Effector memory CD4-positive, alpha-beta T cell (primary cell): Measurements from ENCODE around the gene SH2D7.

Source experiments
- DNase-seq, 3 donors: peaks; one replicate each; pipeline ENCODE4 v3.0.0-alpha.2; 2020
- H3K27ac ChIP-seq: 2 replicates; pipeline ENCODE4 v1.7.0; 2013; ENCODE audit warnings: mild to moderate bottlenecking, low read length, moderate library complexity; ENCODE audit not compliant: insufficient read depth, poor library complexity, severe bottlenecking
- H3K27me3 ChIP-seq: replicated peaks from 2 replicates; pipeline ENCODE4 v1.7.0; 2013; ENCODE audit warnings: mild to moderate bottlenecking, low read length; ENCODE audit not compliant: insufficient read depth, control insufficient read depth, poor library complexity, severe bottlenecking
- H3K36me3 ChIP-seq: 2 replicates; pipeline ENCODE4 v1.7.0; 2013; ENCODE audit warnings: mild to moderate bottlenecking, low read length, moderate library complexity; ENCODE audit not compliant: control insufficient read depth, insufficient read depth
- H3K4me1 ChIP-seq: 2 replicates; pipeline ENCODE4 v1.7.0; 2013; ENCODE audit warnings: low read length, mild to moderate bottlenecking; ENCODE audit not compliant: control insufficient read depth, insufficient read depth, poor library complexity, severe bottlenecking
- H3K4me3 ChIP-seq: 2 replicates; pipeline ENCODE4 v1.7.0; 2013; ENCODE audit warnings: low read length, low read depth, mild to moderate bottlenecking; ENCODE audit not compliant: insufficient read depth, poor library complexity, severe bottlenecking
- H3K9me3 ChIP-seq: 2 replicates; pipeline ENCODE4 v1.7.0; 2013; ENCODE audit warnings: mild to moderate bottlenecking, low read length, moderate library complexity; ENCODE audit not compliant: control insufficient read depth

SH2D7 gene

DNA sequence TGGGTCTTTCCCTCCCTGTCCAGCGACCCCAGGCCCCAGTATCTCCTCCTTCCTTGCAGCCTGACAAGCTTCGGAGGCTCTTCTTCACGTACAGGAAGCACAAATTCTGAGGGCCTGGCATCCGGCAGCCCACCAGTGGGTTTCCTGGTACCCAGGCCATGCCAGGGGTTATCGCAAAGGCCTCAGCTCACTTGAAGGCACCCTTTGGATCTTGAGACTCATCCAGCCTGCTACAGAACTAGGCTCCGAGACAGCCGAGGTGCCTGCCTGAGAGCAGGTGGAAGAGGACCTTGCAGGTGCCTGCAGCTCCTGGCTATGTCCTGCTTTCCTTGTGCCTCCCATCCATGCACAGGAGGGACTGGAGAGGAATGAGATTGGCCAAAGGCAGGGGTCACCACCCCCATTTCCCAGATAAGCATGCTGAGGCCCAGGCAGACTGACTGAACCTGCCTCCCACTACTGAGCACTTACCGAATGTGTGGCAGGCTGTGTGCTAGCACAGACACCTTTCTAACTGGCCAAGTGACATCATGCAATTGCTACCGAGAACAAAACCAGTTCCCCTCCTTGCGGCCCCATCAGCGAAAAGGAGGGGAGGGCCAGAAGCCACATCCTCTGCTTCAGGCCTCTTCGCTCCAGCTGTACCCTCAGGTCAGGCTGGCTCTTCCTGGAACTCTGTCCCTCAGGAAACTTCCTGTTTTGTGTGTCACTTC, 11.2 kb downstream of the SH2D7 start:
- peaks cover 39% of the 10 kb centered on the region for H3K4me1 ChIP-seq
- peak overlapping the region; percentile 35 for H3K27ac ChIP-seq
- no peaks in the 10 kb centered on the region for H3K9me3 ChIP-seq
- peak in 2 of 3 donors; percentile 29 to 30 for DNase-seq
- H3K4me3 ChIP-seq = peak overlapping the region; percentile 7
- no peaks in the 10 kb centered on the region for H3K36me3 ChIP-seq
- no peaks in the 10 kb centered on the region for H3K27me3 ChIP-seq

DNA sequence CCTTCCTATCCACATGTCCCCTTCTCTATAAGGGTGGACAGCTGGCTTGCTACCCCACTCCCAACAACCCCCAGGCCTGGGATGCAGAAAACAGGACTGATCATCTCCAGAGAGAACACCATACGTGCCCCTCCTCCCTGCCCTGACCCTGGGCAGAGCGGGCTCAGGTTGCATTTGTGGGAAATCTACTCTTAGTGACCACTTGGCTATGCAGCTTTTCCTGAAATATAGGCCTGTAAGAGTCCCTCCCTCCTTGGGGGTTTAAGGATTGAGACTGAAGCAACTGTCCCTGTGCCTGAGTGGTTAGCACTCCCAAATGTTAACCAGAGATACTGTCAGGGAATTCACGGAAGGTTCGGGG, 11.7 kb downstream of the SH2D7 start:
- DNase-seq = no peak
- peak overlapping the region; percentile 7 for H3K4me3 ChIP-seq
- no peaks in the 10 kb centered on the region for H3K9me3 ChIP-seq
- peak overlapping the region; percentile 16 for H3K27ac ChIP-seq
- H3K4me1 ChIP-seq = peaks cover 39% of the 10 kb centered on the region
- no peaks in the 10 kb centered on the region for H3K36me3 ChIP-seq
- H3K27me3 ChIP-seq = no peaks in the 10 kb centered on the region

DNA sequence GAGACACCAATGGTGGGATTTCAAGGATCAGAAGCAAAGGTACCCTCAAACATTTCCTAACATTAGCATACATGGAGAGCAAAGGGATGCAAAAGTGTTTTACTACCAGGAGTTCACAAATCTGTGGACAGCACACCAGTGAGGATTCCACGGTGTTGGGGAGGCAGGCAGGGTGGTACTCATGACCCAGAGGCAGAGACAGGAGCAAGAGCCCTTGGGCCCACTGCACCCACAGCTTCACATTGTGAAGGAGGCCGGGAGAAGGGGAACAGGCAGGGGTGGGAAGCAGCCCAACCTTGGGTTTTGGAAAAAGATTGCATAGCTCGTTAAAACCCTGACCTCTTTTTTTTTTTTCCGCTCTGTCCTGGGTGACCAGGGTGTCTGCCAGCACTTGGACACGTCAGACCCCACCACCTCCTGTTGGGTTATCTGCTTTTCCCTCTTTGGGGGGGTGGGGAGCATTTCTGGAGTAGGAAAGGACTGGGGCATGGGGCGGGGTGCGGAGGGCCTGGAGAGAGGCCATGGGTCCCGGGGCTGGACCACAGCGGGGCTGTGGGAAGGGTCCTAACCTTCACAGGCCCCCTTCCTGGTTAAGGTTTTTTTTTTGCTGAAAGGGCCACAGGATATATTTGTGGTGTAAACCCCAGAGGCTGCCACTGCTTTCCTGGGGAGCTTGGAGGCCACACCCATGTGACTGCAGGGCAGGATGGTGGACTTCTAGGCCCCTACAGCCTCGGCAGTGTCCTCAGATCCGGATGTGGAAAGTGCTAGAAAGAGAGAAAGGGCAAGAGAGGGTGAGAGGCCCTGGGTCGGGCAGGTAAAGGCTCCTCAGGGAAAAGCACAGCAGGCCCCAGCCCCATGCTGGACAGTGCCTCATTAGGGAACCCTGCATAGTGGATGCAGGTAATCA, 12.5 kb downstream of the SH2D7 start:
- H3K27ac ChIP-seq = no peak overlapping the region

DNA sequence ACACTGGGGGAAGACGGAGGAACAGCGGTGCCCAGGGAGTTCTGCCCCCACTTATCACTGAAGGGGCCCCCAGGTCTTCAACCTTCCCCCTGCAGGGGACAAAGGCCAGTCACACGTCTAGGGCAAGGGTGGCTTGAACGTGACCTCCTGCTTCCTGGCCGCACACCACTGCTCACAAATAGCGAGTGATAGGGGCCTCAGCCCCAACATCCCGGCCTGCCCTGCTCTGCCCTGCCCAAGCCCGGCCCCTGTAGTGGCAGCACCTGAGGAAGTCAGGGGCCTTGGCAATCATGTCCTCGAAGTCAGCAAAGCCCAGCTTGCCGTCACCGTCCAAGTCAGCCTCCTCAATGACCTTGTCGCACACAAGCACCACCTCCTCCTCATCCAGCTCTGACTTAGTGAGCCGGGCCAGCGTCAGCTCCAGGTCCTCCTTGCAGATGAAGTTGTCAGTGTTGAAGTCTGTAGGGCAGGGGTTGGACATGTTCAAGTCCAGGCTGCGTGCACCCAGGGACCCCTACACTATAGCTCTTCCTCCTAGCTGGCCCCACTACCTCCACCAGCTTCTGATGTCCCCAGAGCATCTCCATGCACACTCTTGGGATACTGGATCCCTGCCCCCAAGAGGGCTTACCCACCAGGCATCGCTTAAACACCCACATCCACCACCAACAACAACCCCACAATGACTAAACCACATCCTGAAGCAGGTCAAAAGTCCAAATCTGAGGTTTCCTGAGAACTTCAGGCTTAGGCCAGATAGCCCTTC, 13.3 kb downstream of the SH2D7 start:
- Histone ChIP-seq H3K27me3 (no peaks in the 10 kb centered on the region), H3K4me1 (peaks cover 39% of the 10 kb centered on the region), H3K27ac (no peak overlapping the region), H3K36me3 (no peaks in the 10 kb centered on the region), H3K4me3 (no peak overlapping the region), H3K9me3 (no peaks in the 10 kb centered on the region)
- no peak for DNase-seq

More for the DNA sequence above, 12.5 kb downstream of the SH2D7 start:
- no peak overlapping the region for H3K4me3 ChIP-seq
- H3K9me3 ChIP-seq = no peaks in the 10 kb centered on the region
- H3K4me1 ChIP-seq = peaks cover 39% of the 10 kb centered on the region
- no peaks in the 10 kb centered on the region for H3K27me3 ChIP-seq
- no peak for DNase-seq
- H3K36me3 ChIP-seq = no peaks in the 10 kb centered on the region

DNA sequence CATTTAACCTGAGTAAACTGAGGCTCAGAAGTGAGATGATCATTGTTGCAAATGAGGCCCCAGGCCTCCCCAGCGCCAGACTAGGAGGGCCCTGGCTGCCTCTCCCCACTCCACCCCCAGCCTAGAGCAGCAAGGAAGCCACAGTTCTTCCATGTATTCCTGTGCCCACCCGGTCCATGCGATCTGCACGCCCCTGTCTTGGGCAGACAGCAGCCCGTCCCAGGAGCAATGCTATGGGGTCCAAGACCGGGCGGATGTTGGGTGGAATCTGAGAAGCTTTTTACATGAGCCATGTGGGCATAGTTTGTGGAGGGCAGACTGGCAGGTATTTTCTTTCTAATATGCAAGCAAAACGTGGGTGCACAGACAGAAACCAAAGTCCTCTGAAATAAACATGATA, 15.1 kb downstream of the SH2D7 start:
- H3K27ac ChIP-seq = no peak overlapping the region
- no peaks in the 10 kb centered on the region for H3K27me3 ChIP-seq
- DNase-seq = no peak
- H3K4me1 ChIP-seq = peaks cover 37% of the 10 kb centered on the region
- no peak overlapping the region for H3K4me3 ChIP-seq
- H3K9me3 ChIP-seq = no peaks in the 10 kb centered on the region
- no peaks in the 10 kb centered on the region for H3K36me3 ChIP-seq

DNA sequence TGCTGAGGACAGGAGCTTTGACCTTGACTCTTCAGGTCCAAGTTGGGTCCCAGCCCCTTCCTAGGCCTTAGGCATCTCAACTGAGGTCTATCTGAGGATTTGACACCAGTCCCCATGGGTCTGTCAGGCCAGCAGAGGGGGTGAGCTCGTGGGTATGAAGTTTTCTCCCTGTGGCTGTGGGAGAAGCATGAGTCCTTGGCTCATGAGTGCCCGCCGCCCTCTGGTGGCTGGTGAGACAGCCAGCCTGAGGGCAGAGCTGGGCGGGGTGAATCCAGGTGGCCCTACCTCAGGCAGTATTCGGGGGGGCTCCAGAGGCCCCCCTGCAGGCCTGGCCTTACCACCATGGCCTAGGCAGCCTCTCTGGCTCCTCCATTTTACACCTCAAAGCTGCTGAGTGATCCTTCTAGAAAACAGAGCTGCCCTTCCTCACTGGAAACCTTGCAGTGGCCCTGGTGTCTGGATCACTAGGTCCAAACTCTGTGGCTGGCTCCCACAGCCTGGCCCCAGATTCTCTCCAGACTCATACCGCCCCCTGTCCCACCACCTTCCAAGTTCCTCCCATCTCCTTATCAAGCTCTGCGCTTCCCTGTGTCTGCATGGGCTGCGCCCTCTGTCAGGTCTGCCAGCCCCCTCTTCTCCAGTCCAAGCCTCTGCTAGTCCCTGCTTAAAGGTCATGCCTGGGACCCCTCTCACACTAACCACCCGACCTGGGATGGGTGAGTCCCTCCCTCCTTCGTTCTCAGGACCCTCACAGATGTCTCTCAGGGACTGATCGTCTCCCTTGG, 16.1 kb downstream of the SH2D7 start:
- Histone ChIP-seq H3K9me3 (no peaks in the 10 kb centered on the region), H3K4me1 (peaks cover 27% of the 10 kb centered on the region), H3K27ac (no peak overlapping the region), H3K4me3 (no peak overlapping the region), H3K27me3 (no peaks in the 10 kb centered on the region), H3K36me3 (no peaks in the 10 kb centered on the region)
- DNase-seq = peak; percentile 67 to 76 (median 71)

DNA sequence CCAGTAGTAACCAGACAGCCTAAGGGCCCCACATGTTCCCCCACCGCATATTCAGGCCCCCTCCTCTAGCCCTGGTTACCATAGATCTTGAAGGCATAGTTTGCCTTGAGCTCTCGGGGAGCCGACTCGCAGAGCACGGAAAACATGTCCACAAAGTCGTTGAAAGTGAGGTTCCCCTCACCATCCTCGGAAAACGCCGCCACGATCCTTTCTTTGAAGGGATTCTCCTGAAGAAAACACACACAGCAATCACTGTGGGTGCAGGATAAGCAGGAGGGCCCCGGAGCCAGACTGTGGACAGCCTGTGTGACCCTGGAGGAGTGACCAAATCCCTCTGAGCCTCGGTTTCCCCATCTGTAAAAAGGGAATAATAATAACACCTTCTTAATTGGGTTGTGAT, 16.8 kb downstream of the SH2D7 start:
- no peaks in the 10 kb centered on the region for H3K9me3 ChIP-seq
- DNase-seq = no peak
- no peaks in the 10 kb centered on the region for H3K36me3 ChIP-seq
- peaks cover 20% of the 10 kb centered on the region for H3K4me1 ChIP-seq
- no peak overlapping the region for H3K27ac ChIP-seq
- no peak overlapping the region for H3K4me3 ChIP-seq
- no peaks in the 10 kb centered on the region for H3K27me3 ChIP-seq

DNA sequence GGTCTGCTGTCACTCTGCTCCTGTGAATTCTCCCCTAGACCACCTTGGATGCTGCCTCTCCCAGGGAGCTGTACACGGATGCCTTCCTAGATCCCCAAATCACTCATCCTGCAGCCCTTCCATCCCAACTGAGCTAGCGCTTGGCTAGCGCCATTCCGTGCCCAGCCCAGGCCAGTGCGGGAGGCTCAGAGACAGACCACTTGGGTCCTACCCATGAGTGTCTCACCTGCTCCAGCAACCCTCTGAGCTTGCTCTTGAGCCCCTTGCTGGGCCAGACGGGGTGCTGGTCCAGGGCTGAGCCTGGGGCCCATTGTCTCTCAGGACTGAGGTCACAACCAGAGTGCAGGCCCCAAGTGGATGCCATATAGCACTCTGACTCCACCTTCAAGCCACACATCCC, 17.7 kb downstream of the SH2D7 start:
- Histone ChIP-seq H3K9me3 (no peaks in the 10 kb centered on the region), H3K4me3 (no peak overlapping the region), H3K27me3 (no peaks in the 10 kb centered on the region), H3K36me3 (no peaks in the 10 kb centered on the region), H3K4me1 (peaks cover 11% of the 10 kb centered on the region), H3K27ac (no peak overlapping the region)
- no peak for DNase-seq

DNA sequence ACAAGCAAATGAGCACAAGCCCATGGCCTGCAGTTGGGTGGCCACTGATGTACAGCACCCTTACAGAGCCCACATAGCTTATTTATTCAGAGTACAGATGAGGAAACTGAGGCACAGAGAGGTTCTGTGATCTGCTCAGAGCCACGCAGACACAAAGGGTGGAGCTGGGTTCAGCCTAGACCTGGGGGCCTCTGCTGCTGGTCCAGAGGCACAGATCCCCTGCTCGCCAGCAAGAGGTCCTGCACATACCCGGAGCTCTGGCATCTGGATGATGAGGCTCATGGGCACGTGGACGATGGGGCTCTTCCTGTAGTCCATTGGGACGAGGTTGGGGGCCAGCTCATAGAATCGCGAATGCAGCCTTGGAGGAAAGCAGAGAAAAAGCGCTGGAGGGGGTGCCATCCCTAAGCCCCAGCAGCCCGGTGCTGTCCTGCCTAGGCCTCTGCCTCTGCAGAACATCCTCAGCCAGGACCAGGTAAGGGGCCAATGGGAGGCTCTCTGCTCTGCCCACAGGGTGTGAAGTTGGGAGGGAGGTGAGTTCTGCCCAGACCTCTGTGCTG, 18.6 kb downstream of the SH2D7 start:
- no peaks in the 10 kb centered on the region for H3K27me3 ChIP-seq
- no peak for DNase-seq
- H3K9me3 ChIP-seq = no peaks in the 10 kb centered on the region
- H3K27ac ChIP-seq = no peak overlapping the region
- H3K4me3 ChIP-seq = no peak overlapping the region
- H3K4me1 ChIP-seq = peaks cover 2% of the 10 kb centered on the region
- H3K36me3 ChIP-seq = no peaks in the 10 kb centered on the region
